ENCODE measurements around the gene SIK3. TPM values are rescaled to one million over a fixed set of nuclear protein-coding genes. Genes with fewer than 3 reads are reported as not detected.

Gene SIK3
- total RNA-seq, 1 experiment from 2014 or later = 33.3 TPM

DNA sequence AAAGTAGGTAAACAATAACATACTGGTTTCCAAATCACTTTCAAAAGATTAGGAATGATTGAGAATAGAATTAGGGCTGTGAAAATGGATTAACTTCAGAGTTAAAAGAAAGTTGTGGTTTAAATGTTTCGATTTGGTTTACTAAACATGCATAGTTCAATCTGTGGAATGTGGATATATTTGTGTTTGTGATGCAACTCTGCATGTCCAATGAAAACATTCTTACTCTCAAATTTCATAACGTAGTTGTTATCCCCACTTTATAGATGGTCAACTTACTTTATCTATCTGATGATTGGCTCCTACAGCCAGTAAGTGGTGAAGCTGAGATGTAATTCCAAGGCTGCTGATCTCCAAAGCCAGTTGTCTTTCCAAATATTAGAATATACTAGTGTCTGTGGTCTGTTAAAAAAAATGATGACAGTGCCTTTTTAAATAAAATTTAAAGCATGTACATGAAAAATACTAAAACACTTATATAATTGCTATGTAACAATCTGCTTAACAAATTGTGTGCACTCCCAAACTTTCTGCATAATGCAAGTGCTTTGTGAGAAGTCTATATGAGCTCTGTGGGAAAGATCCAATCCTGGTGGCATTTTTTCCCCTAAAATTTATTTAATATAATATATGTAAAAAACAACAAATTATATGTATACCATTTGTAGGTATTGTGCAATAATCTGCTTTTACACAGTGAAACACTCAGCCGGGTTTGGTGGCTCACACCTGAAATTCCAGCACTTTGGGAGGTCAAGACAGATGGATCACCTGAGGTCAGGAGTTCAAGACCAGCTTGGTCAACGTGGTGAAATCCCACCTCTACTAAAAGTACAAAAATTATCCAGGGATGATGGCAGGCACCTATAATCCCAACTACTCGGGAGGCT, 9.7 kb upstream of the SIK3 start:
- Mint-ChIP-seq H3K27me3 (ENCODE audit: insufficient read depth, unreplicated experiment) (no peaks in the 10 kb centered on the region), H3K36me3 (ENCODE audit: insufficient read depth, unreplicated experiment) (no peaks in the 10 kb centered on the region), H3K9me3 (ENCODE audit: unreplicated experiment) (no peaks in the 10 kb centered on the region), H3K27ac (ENCODE audit: low read depth, unreplicated experiment) (no peak overlapping the region), H3K4me3 (ENCODE audit: unreplicated experiment) (no peak overlapping the region), H3K4me1 (ENCODE audit: insufficient read depth, unreplicated experiment) (no peaks in the 10 kb centered on the region)
- CTCF ChIA-PET = interaction anchor here (0.7 to 11.0 kb wide), 2 partner anchors 142 to 231 kb away, joined by 3 to 232 read pairs; no protein-coding TSS in a partner anchor
- intact Hi-C loops (cut with micrococcal nuclease) = loop anchor here (5.0 kb wide), 1 partner anchor 336 kb away; the partner anchor contains the start of gene BUD13
- peak; percentile 25 for DNase-seq (ENCODE audit: unreplicated experiment)
- TF ChIP-seq, protein P1, sequence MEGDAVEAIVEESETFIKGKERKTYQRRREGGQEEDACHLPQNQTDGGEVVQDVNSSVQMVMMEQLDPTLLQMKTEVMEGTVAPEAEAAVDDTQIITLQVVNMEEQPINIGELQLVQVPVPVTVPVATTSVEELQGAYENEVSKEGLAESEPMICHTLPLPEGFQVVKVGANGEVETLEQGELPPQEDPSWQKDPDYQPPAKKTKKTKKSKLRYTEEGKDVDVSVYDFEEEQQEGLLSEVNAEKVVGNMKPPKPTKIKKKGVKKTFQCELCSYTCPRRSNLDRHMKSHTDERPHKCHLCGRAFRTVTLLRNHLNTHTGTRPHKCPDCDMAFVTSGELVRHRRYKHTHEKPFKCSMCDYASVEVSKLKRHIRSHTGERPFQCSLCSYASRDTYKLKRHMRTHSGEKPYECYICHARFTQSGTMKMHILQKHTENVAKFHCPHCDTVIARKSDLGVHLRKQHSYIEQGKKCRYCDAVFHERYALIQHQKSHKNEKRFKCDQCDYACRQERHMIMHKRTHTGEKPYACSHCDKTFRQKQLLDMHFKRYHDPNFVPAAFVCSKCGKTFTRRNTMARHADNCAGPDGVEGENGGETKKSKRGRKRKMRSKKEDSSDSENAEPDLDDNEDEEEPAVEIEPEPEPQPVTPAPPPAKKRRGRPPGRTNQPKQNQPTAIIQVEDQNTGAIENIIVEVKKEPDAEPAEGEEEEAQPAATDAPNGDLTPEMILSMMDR (IDR thresholded peaks at IDR 0.05; ENCODE audit: unreplicated experiment) = no peak
- POLR2A ChIA-PET = interaction anchor here (1.0 to 2.3 kb wide), 4 partner anchors 9 to 272 kb away, joined by 3 to 7 read pairs (median 4); partner anchors contain the start of gene PAFAH1B2
- no TSS peak for BruUV-seq (replicated peaks)

DNA sequence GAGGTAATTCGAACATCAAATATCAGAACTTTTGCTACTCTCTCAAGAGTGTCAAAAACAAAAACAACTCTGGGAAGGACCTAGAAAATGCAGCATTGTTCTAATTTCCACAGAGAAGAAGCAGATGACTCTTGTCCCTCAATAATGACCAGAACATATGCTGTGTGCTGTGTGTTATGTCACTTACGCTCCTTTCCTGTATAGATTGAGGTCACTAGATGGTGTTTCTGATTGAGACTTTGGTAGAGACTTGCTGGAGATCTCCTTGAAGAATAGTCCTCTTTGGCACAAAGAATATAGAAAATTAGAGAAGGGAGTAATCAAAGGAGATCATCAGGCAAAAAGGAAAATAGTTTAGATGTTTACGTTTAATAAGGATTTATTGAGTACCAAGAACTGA, 2.3 kb upstream of the SIK3 start:
- TF ChIP-seq, protein P1 (IDR thresholded peaks at IDR 0.05; ENCODE audit: unreplicated experiment) = no peak
- Mint-ChIP-seq H3K27me3 (ENCODE audit: insufficient read depth, unreplicated experiment) (no peaks in the 10 kb centered on the region), H3K4me3 (ENCODE audit: unreplicated experiment) (no peak overlapping the region), H3K27ac (ENCODE audit: low read depth, unreplicated experiment) (no peak overlapping the region), H3K36me3 (ENCODE audit: insufficient read depth, unreplicated experiment) (peaks cover 13% of the 10 kb centered on the region), H3K9me3 (ENCODE audit: unreplicated experiment) (no peaks in the 10 kb centered on the region), H3K4me1 (ENCODE audit: insufficient read depth, unreplicated experiment) (peaks cover 32% of the 10 kb centered on the region)
- intact Hi-C loops (cut with micrococcal nuclease) = no loop called here
- DNase-seq (ENCODE audit: unreplicated experiment) = no peak
- BruUV-seq (replicated peaks) = no TSS peak
- CTCF ChIA-PET = interaction anchor here (0.6 to 5.1 kb wide), 4 partner anchors 20 to 228 kb away, joined by 3 to 35 read pairs (median 4); no protein-coding TSS in a partner anchor
- POLR2A ChIA-PET = no interaction called here

DNA sequence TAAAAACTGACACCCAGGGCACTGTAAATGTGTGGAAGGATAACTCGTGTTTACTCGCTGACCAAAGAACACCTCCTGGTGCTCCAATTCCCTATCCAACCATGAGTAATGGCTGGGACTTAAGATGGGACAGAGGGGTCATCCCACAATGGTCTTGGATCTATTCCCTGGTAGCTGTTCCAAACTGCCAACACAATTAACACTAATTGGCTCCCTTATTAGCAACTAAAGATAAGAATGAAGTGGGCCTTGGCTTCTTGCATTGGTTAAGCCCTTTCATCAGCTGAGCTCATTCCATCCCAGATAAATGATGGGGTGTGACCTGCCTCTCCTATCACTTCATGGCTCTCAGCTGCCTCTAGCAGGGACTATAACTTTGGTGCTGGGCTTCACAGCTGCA, 1.5 kb upstream of the SIK3 start:
- DNase-seq (ENCODE audit: unreplicated experiment) = no peak
- no peaks in the 10 kb centered on the region for H3K27me3 Mint-ChIP-seq (ENCODE audit: insufficient read depth, unreplicated experiment)
- intact Hi-C loops (cut with micrococcal nuclease) = loop anchor here (2.0 to 10.0 kb wide), 3 partner anchors 87 to 219 kb away; no protein-coding TSS in a partner anchor
- H3K4me3 Mint-ChIP-seq (ENCODE audit: unreplicated experiment) = no peak overlapping the region
- TF ChIP-seq, protein P1 (IDR thresholded peaks at IDR 0.05; ENCODE audit: unreplicated experiment) = no peak
- H3K9me3 Mint-ChIP-seq (ENCODE audit: unreplicated experiment) = no peaks in the 10 kb centered on the region
- BruUV-seq (replicated peaks) = no TSS peak
- H3K36me3 Mint-ChIP-seq (ENCODE audit: insufficient read depth, unreplicated experiment) = peaks cover 13% of the 10 kb centered on the region
- POLR2A ChIA-PET = interaction anchor here (0.7 to 5.9 kb wide), 11 partner anchors 10 to 355 kb away, joined by 3 to 87 read pairs (median 6); partner anchors contain the start of genes PAFAH1B2, SIDT2 and ZPR1
- peak overlapping the region; percentile 100 for H3K27ac Mint-ChIP-seq (ENCODE audit: low read depth, unreplicated experiment)
- peaks cover 41% of the 10 kb centered on the region for H3K4me1 Mint-ChIP-seq (ENCODE audit: insufficient read depth, unreplicated experiment)
- CTCF ChIA-PET = interaction anchor here (0.7 to 5.1 kb wide), 6 partner anchors 32 to 372 kb away, joined by 3 to 35 read pairs (median 4); no protein-coding TSS in a partner anchor
